HG03064 (cell line): Measurements from ENCODE around the gene KDM6B.

Experiments used
- ATAC-seq: cut with Tn5 transposase; IDR thresholded peaks from one replicate; pipeline ENCODE4 v1.9.1; 2021; ENCODE audit warnings: low read depth; ENCODE audit not compliant: unreplicated experiment

Gene KDM6B

DNA sequence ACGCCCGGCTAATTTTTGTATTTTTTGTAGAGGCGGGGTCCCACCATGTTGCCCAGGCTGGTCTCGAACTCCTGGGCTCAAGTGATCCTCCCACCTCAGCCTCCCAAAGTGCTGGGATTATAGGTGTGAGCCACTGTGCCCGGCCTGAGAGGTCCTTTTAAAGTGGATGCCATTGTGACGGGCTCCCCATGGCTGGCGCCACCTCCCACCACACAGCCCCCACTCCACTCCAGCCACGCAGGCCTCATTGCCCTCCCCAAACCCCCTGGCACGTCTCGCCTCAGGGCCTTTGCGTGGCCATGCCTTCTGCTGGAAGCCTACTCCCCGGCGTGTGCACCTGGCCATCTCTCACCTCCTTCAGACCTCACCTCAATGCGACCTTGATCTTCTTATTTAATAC lies 11.9 kb upstream of the KDM6B start:
- no peak for ATAC-seq

DNA sequence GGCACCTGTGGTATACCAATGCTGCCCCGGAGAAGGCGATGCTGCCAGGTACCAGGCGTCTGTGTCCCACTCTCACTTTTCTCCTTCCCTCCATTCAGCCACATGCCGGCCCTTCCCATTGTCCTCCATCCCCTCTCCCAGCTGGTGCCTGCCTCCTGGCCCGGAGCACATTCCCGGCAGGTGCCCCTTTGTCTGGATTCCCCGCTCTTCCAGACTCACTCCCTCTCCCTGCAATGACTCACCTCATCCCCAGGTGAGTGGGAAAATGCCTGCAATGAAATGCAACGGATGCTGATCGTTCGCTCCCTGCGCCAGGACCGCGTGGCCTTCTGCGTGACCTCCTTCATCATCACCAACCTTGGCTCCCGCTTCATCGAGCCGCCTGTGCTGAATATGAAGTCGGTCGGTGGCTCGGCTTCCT lies 10.4 kb upstream of the KDM6B start:
- no peak for ATAC-seq

DNA sequence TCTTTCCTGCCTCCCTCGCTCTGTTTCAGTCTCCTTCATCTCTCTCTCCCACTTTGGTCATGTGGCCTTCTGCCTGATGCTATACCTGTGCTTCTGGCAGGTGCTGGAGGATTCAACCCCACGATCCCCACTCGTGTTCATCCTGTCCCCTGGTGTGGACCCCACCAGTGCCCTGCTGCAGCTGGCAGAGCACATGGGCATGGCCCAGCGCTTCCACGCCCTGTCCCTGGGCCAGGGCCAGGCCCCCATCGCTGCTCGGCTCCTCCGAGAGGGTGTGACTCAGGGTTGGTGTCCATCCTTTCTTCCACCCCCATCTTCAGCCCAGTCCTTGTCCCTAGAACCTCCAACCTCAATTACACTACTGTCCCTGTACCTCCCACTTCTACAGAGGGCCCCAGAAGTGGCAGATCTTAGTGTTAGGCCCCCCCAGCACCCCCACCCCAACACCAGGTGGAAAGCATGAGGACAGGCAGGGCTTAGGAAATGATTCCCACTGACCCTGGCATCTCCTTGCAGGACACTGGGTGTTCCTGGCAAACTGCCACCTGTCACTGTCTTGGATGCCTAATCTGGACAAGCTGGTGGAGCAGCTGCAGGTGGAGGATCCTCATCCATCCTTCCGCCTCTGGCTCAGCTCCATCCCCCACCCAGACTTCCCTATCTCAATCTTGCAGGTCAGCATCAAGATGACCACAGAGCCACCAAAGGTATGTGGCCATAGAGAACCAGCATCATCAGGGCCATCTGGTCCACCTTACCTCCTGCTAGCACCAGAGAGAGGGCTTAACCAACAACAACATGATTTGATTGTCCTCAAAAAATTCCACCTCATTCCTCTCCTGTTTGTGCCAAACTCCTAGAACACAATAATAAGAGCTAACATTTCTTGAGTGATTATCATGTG lies 9.7 kb upstream of the KDM6B start:
- no peak for ATAC-seq

DNA sequence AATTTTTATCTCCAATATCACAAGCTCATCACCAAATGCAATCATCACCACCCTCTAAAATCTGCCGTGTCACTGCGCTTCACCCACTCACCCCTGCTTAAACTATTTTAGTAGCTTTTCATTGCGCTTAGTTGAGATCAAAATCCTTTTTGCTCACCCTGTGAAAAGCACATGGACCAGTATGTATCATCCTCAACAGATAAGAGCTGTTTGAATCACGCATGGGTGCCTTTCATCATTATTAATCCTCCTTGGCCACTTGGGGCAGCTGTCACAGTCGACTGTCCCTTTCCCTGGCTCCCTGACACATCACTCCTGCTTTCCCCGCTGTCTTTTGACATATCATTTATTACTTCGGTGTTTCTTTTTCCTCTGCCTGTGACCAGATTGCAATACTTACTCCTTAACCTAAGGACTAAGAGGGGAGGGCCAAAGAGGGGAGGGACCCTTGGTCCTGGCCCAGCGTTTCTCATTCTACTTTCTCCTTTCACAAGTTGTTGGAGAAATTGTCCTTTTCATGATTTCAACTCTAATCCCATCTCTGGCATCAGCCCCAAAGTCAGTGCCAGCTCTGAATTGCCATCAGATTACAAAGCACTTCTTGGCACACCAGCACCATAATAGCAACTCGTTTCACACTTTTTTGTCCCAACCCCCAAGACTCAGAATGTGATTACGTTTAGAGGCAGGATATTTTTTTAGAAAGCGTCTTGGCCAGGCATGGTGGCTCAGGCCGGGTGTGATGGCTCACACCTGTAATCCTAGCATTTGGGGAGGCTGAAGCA lies 8.6 kb upstream of the KDM6B start:
- ATAC-seq: no peak

DNA sequence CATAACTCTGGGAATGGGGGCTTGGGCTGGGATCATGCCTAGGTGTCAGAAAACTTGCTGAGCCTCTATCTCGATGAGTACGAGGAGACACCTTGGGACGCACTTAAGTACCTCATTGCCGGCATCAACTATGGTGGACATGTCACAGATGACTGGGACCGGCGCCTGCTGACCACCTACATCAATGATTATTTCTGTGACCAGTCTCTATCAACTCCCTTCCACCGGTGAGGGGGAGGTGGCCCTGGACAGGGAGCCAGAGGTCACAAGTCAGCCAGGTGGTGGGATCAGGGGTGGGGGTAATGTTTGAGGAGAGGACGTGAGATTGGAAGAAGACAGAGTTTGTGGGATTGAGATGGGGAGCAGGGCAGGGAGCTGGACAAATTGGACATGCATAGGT lies 3.4 kb upstream of the KDM6B start:
- ATAC-seq: no peak

DNA sequence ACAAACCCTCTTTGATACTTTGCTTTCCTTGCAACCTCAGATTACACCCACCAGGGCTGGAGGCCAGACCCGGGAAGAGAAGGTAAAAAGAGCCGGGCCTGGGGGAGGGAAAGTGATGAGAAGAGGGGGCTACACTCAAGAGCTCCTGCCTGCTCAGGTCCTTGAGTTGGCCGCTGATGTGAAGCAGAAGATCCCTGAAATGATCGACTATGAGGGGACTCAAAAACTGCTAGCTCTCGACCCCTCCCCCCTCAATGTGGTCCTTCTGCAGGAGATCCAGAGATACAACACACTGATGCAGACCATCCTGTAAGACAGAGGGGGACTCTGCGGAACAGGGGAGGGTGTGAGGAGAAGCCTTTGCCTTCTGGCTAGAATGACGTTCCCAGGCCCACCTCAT lies 2.8 kb upstream of the KDM6B start:
- ATAC-seq: no peak

DNA sequence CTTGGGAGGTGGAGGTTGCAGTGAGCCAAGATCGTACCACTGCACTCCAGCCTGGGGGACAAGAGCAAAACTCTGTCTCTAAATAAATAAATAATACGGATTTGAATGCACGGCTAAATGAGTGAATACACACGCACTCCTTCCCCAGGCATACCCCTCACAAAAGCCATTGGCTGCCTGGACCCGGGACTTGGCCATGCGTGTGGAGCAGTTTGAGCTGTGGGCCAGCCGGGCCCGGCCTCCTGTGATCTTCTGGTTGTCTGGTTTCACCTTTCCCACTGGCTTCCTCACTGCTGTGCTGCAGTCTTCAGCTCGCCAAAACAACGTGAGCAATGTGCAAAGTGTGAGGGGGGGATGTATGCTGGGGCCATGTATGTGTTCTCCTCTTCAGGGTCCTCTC lies 1.6 kb upstream of the KDM6B start:
- ATAC-seq: no peak

DNA sequence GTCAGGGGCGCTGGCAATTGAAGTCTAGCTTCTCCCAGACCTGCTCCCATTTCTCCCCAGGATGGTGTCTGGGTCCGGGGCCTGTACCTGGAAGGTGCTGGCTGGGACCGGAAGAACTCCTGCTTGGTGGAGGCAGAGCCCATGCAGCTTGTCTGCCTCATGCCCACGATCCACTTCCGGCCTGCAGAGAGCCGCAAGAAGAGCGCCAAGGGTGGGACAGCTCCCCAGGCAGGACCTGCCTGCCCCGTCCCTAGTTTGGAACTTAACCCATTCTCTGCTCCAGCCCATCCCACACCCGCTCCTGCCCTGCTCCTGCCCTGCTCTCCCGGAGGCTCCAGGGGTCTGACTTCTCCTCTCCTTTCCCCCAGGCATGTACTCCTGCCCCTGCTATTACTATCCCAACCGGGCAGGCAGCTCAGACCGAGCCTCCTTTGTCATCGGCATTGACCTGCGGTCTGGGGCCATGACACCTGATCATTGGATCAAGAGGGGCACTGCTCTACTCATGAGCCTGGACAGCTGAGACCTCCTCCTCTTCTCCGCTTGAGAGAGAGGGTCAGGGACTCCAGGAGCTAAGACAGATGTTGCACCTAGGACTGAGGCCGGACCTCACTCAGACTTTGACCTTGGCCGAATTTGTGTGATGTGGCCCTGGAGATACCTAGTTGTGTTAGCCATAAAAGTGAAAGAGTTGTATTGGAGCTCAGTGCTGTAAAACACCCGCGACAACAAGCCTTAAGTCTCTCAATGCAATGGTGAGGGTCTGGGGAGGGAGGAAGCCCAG lies 814 bp upstream of the KDM6B start:
- ATAC-seq: no peak

DNA sequence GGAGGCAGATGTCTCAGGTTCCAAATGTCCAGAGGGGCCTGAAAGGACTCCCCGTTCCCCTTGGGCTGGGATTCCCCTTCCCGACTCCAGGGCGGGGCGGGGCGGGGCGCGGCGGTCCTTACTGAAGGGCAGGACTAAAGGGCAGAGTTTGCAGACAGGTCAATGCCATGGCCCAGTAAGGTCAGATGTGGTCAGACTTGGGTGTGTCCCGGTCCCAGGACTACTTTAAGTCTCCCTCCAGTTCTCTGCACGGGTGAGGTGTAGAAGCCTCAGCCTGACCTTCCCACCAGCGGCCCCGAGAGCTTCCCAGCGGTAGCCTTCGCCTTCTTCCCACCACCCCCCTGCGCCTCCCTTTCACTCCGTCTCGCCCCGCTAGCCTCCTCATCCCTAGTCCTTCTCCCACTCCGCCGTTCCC lies 532 bp downstream of the KDM6B start:
- ATAC-seq: no peak

DNA sequence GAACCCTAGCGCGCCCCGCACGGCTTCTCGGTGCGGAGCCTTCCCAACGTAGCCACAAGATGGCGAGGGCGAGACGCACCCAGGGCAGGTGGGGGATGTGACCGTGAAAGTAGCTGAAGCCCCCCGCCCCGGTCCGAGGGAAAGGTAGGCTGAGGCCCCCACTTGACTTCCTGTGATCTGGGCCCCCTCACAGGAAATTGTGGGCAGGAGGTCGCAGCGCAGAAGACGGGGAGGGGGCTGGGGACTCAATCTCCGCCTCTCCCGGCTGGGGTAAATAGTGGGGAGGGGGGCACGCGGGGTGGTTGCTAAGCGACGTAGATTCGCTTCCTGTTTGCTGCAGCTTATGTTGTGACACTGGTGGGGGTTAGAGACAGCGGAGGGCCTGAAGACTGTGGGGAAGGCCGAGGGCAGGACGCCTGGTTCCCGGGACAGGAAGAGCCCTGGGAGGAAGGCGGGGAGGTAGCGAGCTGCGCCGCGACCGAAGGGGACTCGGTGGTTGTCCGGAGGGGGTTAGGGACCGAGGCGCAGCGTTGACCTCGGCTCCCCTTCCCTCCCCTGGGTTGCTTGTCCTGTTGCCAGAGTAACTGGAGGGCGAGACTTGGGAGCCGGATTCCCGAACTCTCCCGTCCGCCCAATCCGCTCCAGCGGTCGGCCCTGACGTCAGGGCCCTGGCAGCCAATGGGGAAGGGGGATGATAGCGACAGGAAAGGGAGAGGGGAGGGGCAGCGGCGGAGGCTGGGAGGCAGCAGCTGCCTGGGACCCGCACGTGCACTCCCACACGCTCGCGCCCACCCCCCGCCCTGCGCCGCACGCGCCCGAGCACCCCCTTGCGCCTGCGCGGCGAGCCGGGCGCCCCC lies 1.2 kb downstream of the KDM6B start:
- ATAC-seq: no peak

DNA sequence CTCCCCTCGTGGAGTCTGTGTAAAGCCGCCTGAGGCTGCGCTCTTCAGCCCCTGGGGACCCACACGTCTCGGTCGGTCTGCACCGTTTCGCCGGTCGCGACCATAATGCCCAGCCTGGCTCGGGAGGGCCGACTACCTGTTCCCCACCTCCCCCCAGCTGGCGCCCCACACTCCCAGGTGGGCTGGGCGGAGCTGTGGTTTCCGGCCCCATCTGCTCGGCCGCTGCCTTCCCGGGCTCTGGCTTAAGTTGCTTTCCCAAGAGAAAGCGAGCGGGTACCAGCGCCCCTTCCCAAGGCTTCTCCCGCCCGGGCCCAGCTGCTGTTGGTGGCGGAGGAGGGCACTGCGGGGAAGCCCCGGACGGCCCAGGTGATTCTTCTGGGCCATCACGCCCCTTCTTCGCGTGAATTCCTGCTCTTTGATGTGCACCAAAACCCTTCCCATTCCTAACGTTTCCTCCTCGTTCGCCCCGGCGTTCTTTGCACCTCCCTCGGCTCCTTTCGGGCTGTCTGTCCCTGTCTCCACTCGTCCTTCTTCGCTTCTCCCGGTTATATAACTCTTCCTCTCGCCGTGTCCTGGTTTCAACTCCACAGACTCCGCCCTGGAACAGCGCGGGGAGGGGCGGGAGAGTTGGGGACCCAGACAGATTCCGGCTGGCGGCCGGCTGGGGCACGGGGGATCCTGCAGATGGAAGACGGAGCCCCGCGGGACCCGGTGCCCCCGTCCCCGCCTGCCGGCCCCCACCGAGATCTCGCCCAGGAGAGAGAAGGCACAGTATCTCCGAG lies 2.0 kb downstream of the KDM6B start:
- ATAC-seq: no peak

DNA sequence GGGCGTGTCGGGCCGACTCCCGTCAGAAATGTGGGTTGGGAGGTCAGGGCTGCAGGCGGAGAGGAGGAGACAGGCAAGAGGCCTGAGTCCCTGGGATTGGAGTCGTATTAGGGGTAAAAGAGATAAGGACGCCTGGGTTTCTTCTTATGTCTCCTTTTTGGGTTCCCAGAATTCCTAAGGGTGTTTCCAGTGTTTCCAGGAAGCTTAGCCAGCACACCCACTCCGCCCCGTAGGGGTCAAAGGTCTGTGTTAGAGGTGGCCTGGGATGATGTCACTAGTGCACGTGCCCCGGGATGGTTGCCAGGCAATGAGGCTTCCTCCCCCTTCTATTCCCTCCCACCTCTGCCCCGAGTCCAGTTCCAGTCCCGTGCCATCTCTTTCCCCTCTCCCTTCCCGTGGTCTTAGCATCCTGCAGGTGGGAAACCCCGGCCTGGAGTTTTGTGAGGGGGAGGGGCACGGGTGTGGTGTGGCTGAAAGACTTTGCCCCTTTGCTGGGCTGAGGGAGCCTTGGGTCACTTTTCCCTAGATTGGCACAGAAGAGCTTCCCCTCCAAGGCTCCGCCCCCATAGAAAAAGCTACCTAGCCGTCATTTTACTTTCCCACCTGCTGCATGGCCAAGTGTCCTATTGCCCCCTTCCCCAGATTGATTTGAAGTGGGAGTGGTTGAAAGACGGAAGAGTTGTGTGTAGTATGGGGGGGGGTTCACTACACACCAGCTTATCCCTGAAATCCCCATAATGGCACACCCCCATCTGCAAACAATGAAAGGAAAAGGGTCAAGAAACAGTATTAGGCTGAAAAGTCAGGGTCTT lies 2.8 kb downstream of the KDM6B start:
- ATAC-seq: no peak

DNA sequence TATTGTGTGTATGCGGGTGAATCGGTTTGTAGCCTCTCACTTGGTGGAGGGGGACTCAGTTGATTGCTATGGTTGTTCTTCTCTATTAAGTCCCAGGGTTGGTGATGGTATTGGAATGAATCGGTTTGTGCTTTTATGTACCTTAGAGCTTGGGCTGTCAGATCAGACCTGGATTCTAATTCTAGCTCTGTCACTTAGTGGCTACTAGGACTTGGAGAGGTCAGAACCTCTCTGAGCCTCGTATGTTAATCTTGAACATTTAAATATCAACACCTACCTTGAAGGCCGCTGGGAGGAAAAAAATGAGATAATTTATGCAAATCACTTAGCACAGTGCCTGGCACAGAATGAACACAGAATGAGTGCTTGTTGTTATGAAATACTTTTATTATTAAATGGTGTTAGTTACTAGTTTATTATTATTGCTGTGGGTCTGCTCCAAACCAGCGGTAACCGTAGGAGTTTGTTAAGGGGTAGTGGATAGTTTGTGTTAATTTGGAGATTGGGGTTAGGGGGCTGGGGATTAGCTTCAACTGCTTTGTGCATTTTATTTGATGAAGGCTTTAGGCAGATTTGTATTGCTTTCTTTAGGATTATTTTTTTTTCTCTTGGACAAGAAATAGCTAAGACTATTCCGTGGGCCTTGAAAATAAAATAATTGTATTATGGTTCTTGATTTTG lies 3.5 kb downstream of the KDM6B start:
- ATAC-seq: no peak

DNA sequence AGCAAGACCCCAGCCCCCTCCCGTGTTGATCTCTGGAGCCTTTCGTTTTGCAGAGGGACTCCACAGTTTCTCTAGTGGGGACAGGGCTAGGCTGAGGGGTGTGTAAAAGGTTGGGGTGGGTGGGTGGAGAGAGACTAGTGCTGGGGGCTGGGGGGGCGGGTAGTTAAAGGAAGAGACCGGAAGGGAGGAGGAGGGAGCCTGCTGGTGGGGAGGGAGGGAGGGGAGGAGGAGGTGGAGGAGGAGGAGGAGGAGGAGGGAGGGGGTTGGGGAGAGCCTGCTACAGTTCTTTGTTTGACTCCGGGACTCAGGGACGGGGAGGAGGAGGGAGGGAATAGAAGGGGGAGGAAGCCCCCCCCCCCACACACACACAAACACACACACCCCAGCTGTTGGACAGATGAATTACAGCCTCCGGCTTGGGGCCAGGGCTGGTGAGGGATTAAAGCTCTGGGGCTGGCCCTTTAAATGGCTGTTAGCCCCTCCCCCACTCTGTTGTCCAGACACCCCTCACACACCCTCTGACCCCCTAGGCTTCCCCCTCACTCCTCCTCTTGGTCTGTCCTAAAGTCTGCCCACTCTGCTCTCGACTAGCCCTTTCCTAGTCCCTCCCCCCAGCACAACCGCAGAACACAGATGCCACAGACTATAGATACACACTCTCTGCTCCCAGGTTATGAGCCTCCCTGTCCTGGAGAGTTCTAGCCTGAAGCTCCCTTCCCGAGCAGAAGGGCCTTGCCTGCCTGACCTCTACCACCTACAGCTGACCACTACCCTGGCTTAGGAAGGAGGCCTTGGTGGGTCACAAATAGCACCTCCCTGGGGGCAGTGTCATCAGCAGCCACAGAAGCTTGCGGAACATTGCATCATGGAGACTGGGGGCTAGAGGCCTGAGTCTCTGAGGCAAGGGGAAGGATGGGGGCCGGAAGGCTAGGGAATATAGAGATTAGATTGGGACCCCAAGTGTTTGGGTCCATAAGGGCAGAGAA lies 4.4 kb downstream of the KDM6B start:
- no peak for ATAC-seq

DNA sequence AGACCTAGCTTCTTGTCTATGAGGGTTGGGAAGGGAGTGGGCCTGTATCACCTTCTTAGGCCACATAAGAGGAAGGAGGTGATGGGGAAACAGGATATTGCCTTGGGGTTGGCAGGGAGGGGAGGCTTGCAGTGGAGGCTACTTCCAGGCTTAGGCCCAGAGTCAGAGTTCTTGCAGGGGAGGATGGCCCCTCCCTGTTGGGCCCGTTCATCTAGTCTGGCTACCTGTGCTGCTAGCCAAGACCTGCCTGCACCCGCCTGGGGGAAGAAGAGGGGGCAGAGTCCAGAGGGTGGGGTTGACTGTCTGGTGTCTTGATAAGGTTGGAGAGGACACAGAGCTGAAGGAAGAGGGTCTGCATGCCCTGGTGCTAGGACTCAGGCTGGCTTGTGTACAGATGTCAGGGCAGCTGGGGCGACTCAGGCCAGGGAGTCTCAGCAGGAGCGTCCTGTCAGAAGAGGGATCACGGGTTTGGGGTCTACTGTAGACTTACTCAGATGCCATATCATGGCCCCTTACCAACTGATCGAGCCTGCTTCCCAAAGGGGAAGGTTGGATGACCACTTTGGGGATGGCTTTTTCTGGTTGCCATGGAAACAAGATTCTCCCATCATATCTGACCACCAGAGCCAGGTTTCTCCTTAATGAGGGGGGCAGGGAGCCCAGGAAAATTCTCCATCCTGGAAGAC lies 5.3 kb downstream of the KDM6B start:
- no peak for ATAC-seq

DNA sequence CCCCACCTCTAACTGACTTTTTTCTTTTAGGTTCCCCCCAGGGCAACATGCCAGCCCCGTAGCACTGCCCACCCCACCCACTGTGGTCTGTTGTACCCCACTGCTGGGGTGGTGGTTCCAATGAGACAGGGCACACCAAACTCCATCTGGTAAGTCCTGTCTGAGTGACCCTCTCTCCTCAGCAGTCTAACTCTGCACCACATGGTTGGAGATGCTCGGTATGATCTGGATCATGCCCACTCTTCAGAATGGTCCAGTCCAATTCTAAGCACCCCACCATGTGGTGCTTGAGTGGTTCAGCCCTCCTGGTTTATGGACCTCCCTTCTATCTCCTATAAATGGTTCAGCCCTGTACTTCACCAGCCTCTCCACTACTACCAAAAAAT lies 5.9 kb downstream of the KDM6B start:
- no peak for ATAC-seq
